ENCODE data around the gene NAA10.

NAA10 gene

DNA sequence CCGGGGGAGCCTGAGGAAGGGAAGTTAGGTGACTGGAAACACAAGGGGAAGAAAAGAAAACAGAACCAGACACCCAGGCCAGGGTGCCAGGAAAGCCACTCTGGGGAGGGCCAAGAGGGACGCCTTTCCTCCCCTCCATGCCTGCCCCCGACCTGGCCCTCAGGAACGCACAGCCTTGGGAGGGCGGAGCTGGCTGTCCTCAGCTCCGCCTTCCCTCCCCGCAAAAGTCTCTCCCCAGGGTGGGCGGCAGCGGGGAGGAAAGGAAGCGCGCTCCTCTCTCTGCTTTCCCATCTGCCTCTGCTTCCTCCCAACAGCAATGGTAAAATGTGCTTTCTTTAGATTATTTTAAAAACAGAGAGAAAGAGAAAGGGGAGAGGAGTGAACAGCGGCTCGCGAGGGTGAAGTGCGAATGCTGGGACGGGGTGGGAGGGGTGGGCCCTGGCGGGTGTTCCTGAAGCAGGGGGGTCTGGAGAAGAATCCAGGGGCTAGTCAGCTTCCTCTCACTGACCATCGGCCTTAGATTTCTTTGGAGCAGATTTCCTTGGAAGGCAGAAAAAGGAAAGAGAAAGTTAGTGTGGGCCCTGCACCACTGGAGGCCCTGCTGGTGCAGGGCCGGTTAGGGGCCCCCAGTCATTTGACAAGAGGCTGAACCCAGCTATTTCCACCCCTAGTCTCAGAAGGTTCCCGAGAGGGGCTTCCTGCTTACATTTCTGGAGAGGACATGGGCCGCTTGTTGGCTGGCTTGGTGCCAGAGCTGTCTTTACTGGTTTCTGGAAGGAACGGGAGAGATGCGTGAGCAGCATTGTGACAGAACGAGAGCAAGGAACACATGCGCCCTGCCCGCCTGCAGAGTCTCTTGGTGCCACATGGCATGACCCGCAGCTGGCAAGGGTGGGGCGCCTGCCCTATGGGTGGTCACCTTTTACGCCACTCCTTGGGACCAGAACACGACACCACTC lies 14.3 kb upstream of the NAA10 start:
- Histone ChIP-seq H3K79me2 (ENCODE audit: insufficient read depth, low read length) (no peaks in the 10 kb centered on the region), H3K9ac (ENCODE audit: low read depth, low read length, poor library complexity, severe bottlenecking) (no peak overlapping the region), H3K4me3 (ENCODE audit: low read length, poor library complexity, severe bottlenecking) (no peak overlapping the region), H3K9me3 (ENCODE audit: insufficient read depth, low read depth, low read length) (no peaks in the 10 kb centered on the region), H3K9me2 (replicated peaks; ENCODE audit: low read depth, low read length) (no peaks in the 10 kb centered on the region), H3F3A (ENCODE audit: low read depth) (no peaks in the 10 kb centered on the region), H3K4me1 (ENCODE audit: insufficient read depth, low read length, poor library complexity, severe bottlenecking) (no peaks in the 10 kb centered on the region), H2AFZ (ENCODE audit: low read length) (no peak overlapping the region), H4K20me1 (ENCODE audit: insufficient read depth, low read length, poor library complexity, severe bottlenecking) (peaks cover 5% of the 10 kb centered on the region), H3K27me3 (ENCODE audit: insufficient read depth, low read length, poor library complexity, severe bottlenecking) (no peaks in the 10 kb centered on the region), H3K4me2 (ENCODE audit: low read depth, low read length, poor library complexity, severe bottlenecking) (no peak overlapping the region), H3K36me3 (ENCODE audit: insufficient read depth, low read length) (peaks cover 58% of the 10 kb centered on the region; the same call in 1 of the 2 replicates)
- TF ChIP-seq CTCF (conservative IDR thresholded peaks at IDR 0.05; ENCODE audit: low read length) = no peak
- no peak for TF ChIP-seq EZH2phosphoT487 (IDR thresholded peaks at IDR 0.05; ENCODE audit: borderline replicate concordance)

GRCh38 chrX:153948002-153948466 lies 13.2 kb upstream of the NAA10 start:
- H3K36me3 ChIP-seq (ENCODE audit: insufficient read depth, low read length) = peaks cover 47% of the 10 kb centered on the region; the same call in 1 of the 2 replicates
- no peak overlapping the region for H3K4me3 ChIP-seq (ENCODE audit: low read length, poor library complexity, severe bottlenecking)
- no peaks in the 10 kb centered on the region for H3K9me3 ChIP-seq (ENCODE audit: insufficient read depth, low read depth, low read length)
- no peaks in the 10 kb centered on the region for H3K27me3 ChIP-seq (ENCODE audit: insufficient read depth, low read length, poor library complexity, severe bottlenecking)
- no peak overlapping the region for H3K4me2 ChIP-seq (ENCODE audit: low read depth, low read length, poor library complexity, severe bottlenecking)
- H3K9me2 ChIP-seq (replicated peaks; ENCODE audit: low read depth, low read length) = no peaks in the 10 kb centered on the region
- H3K9ac ChIP-seq (ENCODE audit: low read depth, low read length, poor library complexity, severe bottlenecking) = no peak overlapping the region
- no peak for TF ChIP-seq EZH2phosphoT487 (IDR thresholded peaks at IDR 0.05; ENCODE audit: borderline replicate concordance)
- no peak for TF ChIP-seq CTCF (conservative IDR thresholded peaks at IDR 0.05; ENCODE audit: low read length)
- H3K79me2 ChIP-seq (ENCODE audit: insufficient read depth, low read length) = no peaks in the 10 kb centered on the region
- no peaks in the 10 kb centered on the region for H3K4me1 ChIP-seq (ENCODE audit: insufficient read depth, low read length, poor library complexity, severe bottlenecking)
- peaks cover 2% of the 10 kb centered on the region for H4K20me1 ChIP-seq (ENCODE audit: insufficient read depth, low read length, poor library complexity, severe bottlenecking)
- H2AFZ ChIP-seq (ENCODE audit: low read length) = no peak overlapping the region
- no peaks in the 10 kb centered on the region for H3F3A ChIP-seq (ENCODE audit: low read depth)

- H2AFZ ChIP-seq (ENCODE audit: low read length) = no peak overlapping the region
- no peak overlapping the region for H3K4me2 ChIP-seq (ENCODE audit: low read depth, low read length, poor library complexity, severe bottlenecking)
- no peaks in the 10 kb centered on the region for H3F3A ChIP-seq (ENCODE audit: low read depth)
- H3K9me2 ChIP-seq (replicated peaks; ENCODE audit: low read depth, low read length) = no peaks in the 10 kb centered on the region
- H3K4me3 ChIP-seq (ENCODE audit: low read length, poor library complexity, severe bottlenecking) = no peak overlapping the region
- H3K9ac ChIP-seq (ENCODE audit: low read depth, low read length, poor library complexity, severe bottlenecking) = no peak overlapping the region
- peaks cover 39% of the 10 kb centered on the region; the same call in 1 of the 2 replicates for H3K36me3 ChIP-seq (ENCODE audit: insufficient read depth, low read length)
- H3K9me3 ChIP-seq (ENCODE audit: insufficient read depth, low read depth, low read length) = no peaks in the 10 kb centered on the region
- H3K79me2 ChIP-seq (ENCODE audit: insufficient read depth, low read length) = no peaks in the 10 kb centered on the region
- H3K27me3 ChIP-seq (ENCODE audit: insufficient read depth, low read length, poor library complexity, severe bottlenecking) = no peaks in the 10 kb centered on the region
- no peak for TF ChIP-seq EZH2phosphoT487 (IDR thresholded peaks at IDR 0.05; ENCODE audit: borderline replicate concordance)
- peak; percentile 82 for TF ChIP-seq CTCF (conservative IDR thresholded peaks at IDR 0.05; ENCODE audit: low read length)
- no peaks in the 10 kb centered on the region for H3K4me1 ChIP-seq (ENCODE audit: insufficient read depth, low read length, poor library complexity, severe bottlenecking)
- peaks cover 2% of the 10 kb centered on the region for H4K20me1 ChIP-seq (ENCODE audit: insufficient read depth, low read length, poor library complexity, severe bottlenecking)
These were observed 12.4 kb upstream of the NAA10 start for GRCh38 chrX:153947009-153947769.

Data from Loucy (cell line).